ENCODE data around the gene ATP5F1B. TPM values are rescaled to one million over a fixed set of nuclear protein-coding genes. Genes with fewer than 3 reads are reported as not detected.

Gene ATP5F1B
- total and polyA plus RNA-seq, 9 of the 15 experiments (the other 6 are each of a cell fraction or from before 2014, with no cell fraction given) = 908 to 3,125 (median 1,482) TPM

GRCh38 chr12:56635806-56636674 lies 9.7 kb downstream of the ATP5F1B start (continued):
- TF ChIP-seq RBM39 (optimal IDR thresholded peaks at IDR 0.05; ENCODE audit: low read depth, low read length) (no peak), ZHX1 (conservative IDR thresholded peaks at IDR 0.05; ENCODE audit: low read length) (no peak), ATF1 (CRISPR knock-in tag; IDR thresholded peaks at IDR 0.05) (no peak), ATF1 (tag; IDR thresholded peaks at IDR 0.05) (no peak), CHD1 (IDR thresholded peaks at IDR 0.05; ENCODE audit: low read length) (peak; percentile 70), FOSL1 (tag; conservative IDR thresholded peaks at IDR 0.05) (no peak), TARDBP (IDR thresholded peaks at IDR 0.05) (no peak), ZNF507 (tag; conservative IDR thresholded peaks at IDR 0.05) (no peak), TSC22D4 (tag; IDR thresholded peaks at IDR 0.05) (no peak), DIDO1 (tag; IDR thresholded peaks at IDR 0.05; ENCODE audit: low read depth) (no peak), ZEB2 (IDR thresholded peaks at IDR 0.05) (no peak), SUPT5H (IDR thresholded peaks at IDR 0.05) (peak; percentile 61), TRIM25 (IDR thresholded peaks at IDR 0.05; ENCODE audit: borderline replicate concordance) (0 out of 2 replicates have a peak, but pooled peaks have one; percentile 48), TAF15 (IDR thresholded peaks at IDR 0.05; ENCODE audit: low read depth, low read length) (no peak), EP400 (IDR thresholded peaks at IDR 0.05) (peak; percentile 51; the same call in 1 of the 2 replicates), SAFB2 (IDR thresholded peaks at IDR 0.05; ENCODE audit: borderline replicate concordance, low read depth, low read length, severe bottlenecking) (no peak), HNRNPUL1 (IDR thresholded peaks at IDR 0.05; ENCODE audit: low read length) (no peak), CREBBP (IDR thresholded peaks at IDR 0.05; ENCODE audit: low read depth, low read length) (no peak), CBFA2T3 (IDR thresholded peaks at IDR 0.05) (peak; percentile 36), ILK (tag; IDR thresholded peaks at IDR 0.05; ENCODE audit: borderline replicate concordance, low read depth) (no peak), ZNF79 (CRISPR knock-in tag; IDR thresholded peaks at IDR 0.05; ENCODE audit: low read depth) (no peak), STAT5B (CRISPR knock-in tag; IDR thresholded peaks at IDR 0.05) (no peak), ZNF3 (CRISPR knock-in tag; IDR thresholded peaks at IDR 0.05) (no peak), CCAR2 (IDR thresholded peaks at IDR 0.05; ENCODE audit: low read depth, low read length) (no peak), ZNF668 (CRISPR knock-in tag; IDR thresholded peaks at IDR 0.05) (no peak)
- TF ChIP-seq, protein P1, sequence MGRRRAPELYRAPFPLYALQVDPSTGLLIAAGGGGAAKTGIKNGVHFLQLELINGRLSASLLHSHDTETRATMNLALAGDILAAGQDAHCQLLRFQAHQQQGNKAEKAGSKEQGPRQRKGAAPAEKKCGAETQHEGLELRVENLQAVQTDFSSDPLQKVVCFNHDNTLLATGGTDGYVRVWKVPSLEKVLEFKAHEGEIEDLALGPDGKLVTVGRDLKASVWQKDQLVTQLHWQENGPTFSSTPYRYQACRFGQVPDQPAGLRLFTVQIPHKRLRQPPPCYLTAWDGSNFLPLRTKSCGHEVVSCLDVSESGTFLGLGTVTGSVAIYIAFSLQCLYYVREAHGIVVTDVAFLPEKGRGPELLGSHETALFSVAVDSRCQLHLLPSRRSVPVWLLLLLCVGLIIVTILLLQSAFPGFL (CRISPR knock-in tag; IDR thresholded peaks at IDR 0.05) = no peak
